Measurements from ENCODE around the gene UGT2A2.

UGT2A2 gene

GRCh38 chr4:69576251-69576877 lies 63.1 kb downstream of the UGT2A2 start:
- no peak for DNase-seq

GRCh38 chr4:69568787-69569186 lies 70.7 kb downstream of the UGT2A2 start:
- no peak for DNase-seq

- DNase-seq = no peak
These were observed 76.0 kb downstream of the UGT2A2 start for GRCh38 chr4:69563424-69563823.

GRCh38 chr4:69549651-69550050 lies 89.8 kb downstream of the UGT2A2 start:
- no peak for DNase-seq

- DNase-seq = no peak
These were observed 93.2 kb downstream of the UGT2A2 start for GRCh38 chr4:69546134-69546765.
